ENCODE measurements around the gene METTL15.
"Not testable (repeated sequence)": the region's sequence is repeated elsewhere in the genome, so short reads cannot be mapped to it uniquely, and the experiment has no call there.

Gene METTL15

DNA sequence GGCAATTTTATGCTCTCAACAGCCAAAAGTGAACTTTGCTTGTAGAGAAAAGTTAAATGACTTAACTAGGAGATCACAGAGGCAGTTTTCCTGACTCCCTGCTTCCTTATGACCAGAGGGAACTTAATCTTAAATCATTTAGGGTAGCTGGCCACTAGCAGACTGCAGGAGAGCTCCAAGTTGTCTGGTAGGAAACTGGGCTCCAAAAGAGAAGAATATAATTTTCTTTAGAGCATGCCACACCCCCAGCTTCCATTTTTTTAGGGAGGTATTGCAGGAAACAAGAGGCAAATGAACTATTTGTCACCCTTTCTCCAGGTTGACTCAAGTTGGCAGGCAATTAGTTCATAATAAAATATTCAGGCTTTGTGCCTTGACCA lies 2.6 kb downstream of the METTL15 start:
- no peak for DNase-seq

DNA sequence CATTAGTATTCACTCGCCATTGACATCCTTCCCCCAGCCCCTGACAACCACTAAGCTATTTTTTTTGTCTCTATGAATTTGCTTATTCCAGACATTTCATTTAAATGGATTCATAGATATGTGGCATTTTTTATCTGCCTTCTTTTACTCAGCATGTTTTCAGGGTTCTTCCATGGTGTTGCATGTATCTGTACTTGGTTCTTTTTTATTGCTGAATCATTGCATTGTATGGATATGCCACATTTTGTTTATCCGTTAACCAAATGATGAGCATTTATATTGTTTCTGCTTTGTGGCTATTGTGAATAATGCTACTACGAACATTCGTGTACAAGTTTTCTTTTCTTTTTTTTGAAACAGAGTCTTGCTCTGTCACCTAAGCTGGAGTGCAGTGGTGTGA lies 5.9 kb downstream of the METTL15 start:
- no peak for DNase-seq

DNA sequence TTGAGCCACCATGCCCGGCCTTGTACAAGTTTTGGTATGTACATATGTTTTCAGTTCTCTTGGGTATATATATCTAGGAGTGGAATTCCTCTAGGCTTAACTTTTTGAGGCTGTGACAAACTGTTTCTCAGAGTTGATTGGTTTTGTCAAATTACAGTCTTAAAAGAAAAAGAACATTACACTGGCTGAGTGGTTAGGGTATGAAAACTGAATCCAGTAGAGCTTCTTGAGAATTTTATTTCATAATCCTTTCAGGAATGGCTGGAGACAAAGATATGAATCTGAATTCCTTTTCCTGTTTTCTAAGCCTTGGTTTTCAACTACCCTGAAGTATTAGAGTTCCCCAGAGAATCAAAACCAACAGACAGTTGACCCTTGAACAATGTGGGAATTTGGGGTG lies 6.5 kb downstream of the METTL15 start:
- DNase-seq = no peak

DNA sequence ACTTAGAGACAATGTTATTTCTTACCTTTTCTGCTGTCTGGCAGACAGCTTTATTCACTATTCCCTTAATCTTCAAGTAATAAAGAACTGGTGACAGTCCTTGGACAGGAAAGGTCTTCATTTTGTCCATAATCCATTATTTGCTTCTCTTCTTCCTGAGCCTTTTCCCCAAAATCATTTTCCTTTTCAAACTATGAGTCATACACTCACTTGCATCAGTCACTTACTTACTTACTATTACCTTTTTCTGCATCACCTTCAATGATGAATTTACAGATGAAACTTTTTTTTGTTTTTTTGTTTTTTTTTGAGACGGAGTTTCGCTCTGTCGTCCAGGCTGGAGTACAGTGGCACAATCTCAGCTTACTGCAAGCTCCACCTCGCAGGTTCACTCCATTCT lies 9.5 kb downstream of the METTL15 start:
- no peak for DNase-seq

DNA sequence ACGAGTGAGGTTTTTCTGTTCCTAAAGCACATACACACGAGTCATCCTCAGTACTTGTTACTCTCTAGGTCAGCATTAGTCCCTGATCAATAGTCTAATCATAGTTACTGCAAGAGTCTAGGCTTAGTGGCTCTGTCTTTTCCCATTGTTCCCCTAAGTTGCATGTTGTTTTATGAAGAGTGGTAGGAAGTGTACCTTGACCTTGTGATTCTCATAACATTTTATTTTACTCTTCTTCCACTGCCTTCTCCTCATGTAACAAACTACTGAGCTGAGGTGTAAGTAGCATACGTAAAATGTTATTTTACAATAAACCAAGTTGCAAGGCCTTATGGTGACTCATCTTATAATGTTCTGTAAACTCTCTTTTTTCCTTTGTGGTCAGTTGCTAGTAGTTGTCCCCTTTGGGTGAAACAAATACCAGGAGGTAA lies 15.0 kb downstream of the METTL15 start:
- no peak for DNase-seq

DNA sequence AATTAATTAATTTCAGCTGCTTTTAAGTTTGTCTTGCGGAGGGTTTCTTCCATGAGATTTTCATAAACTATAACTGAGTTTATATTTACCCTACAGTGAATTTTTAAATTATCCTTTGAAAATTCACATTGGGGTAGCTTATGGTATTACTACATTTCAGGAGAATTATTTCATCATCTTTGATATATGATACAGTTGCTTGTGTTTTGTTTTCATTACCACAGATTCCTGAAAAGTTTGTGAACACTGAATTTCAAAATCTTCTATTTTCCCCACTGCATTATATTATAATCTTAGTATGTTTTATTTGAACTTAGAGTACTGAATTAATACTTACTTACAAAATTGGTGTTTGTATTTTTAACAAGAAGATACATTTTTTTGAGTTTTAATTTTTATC lies 24.4 kb downstream of the METTL15 start:
- no peak for DNase-seq

DNA sequence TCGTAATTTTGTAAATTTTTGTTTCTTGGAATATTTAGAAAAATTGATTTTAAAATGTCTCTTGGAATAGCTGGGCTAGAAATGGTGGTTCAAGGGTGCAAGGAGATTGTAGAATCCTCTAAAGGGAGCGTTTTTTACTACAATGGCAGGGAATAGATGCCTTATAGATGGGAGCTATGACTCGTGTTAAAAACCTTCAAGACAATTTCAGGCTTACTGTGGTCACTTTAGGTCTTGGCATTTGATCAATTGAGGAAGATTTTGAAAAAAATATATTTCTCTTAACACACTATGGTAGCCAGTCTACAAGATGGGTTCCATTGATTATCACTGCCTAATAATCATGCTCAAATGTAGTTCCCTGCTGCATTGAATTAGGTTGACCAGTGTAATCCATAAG lies 25.0 kb downstream of the METTL15 start:
- DNase-seq = no peak

DNA sequence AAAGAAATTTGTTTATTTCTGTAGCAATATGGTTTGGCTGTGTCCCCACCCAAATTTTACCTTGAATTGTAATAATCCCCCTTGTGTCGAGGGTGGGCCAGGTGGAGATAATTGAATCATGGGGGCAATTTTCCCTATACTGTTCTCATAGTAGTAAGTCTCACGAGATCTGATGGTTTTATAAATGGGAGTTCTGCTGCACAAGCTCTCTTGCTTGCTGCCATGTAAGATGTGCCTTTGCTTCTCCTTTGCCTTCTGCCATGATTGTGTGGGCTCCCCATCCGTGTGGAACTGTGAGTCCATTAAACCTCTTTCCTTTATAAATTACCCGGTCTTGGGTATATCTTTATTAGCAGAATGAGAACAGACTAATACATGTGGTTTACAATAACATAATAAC lies 28.0 kb downstream of the METTL15 start:
- not testable (repeated sequence) for DNase-seq

DNA sequence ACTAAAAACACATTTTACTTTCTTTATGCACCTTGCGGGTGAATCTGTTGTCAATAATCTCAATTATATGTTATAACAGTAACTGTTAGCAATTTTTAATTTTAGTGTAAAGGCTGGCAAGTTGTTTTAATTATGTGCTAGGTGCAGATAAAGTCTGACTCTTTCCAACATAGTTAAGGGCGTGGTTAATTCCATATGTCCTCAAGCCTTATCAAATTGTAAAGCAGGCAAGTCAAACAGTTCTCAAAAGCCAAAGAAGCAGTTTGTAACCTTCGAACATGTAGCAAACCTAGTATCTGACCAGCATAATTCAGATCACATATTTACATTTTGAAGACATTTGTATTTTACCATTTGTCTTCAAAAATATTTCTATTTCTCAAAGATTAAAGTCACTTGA lies 29.2 kb downstream of the METTL15 start:
- DNase-seq = no peak

DNA sequence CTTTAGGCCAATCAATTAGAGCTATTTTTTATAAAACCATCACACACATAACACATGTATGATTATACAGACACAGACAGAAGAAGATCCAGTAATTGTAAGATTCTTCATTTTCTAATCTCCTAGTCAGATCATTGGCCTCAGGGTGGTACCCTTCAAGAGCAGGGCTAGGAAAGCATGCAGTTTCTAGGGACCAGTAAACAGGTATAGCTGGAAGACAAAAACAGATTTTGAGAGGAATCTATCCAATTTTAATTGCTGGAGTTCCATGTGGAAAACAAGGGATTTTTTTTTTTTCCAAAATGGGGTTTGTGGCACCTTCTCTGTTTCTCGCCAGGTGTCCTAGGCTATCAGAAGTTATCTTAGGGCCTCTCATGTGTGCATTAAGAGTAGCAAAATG lies 29.6 kb downstream of the METTL15 start:
- DNase-seq = no peak

DNA sequence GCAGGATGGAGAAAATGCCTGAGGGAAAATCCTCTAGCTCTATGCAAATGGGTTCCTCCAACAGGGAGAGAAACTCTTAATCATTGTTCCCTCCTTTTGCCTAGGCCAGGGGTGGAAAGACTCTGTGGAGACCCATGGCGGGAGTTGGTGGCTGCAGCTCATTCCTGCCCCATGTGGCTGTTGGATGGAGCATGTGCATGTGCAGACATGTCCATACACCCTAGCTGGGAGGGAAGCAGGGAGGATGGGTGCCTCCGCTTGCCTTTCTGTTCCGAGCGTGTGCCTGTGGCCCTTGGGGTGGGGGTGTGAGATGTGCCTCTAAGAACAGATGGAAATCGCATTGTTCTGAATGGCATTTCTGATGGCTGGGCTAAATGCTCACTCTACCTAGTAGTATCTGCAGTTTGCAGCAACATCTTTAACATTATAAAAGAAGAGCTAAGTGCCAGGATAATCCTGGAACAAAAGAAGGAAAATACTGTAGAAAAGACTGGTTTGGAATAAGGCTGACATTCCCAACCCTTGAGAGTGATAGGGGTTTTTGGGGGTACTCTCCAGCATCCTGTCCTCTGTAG lies 31.7 kb downstream of the METTL15 start:
- no peak for DNase-seq

DNA sequence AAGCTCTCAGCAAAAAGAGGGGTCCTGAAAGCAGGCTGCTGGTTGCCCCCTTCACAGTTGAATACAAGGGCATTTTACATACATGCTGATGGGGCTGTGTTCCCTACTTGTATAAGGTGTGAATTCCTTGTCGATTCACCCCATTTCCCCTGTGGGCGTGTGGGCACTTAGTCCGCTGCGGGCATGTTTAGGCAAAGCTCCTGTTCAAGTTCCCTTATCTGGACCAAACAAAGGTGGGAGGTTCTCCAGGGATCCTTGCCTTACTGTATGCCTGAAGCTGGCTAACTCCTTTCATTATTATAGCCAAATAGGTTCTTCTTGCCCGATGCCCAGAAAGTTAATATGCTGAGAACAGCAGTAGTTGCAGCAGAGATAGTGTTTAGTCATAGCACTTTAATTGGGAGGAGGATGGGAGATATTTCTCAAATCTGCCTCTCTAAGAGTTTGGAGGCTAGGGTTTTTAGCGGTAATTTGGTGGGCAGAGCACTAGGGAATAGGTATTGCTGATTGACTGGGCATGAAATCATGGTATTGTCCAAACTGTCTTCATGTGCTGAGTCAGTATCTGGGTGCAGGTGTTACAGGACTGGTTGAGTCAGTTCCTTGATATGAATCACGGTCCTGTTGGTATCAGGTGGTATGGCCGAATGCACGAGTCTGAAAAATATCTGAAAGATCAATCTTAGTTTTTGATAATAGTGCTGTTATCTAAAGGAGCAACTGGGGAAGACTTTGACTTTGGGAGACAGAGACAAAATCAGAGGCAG lies 32.7 kb downstream of the METTL15 start:
- no peak for DNase-seq

DNA sequence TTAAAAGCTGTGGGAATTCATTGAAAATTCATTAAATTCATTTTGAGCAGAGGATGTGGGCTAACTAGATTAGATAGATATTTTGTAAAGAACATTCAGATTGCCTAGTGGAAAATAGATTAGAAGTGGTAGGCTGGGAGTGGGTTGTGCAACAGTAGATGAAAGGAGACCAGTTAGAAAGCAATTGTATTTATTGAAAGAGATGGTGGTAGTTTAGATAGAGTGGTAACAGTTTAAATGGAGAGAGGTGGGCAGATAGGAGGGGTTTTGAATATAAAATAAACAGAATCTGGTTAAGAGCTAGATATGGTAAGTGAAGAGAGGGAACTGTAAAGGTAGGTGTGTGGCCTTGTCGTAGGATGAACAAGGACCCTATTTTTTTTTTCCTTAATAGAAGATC lies 34.5 kb downstream of the METTL15 start:
- DNase-seq = no peak

DNA sequence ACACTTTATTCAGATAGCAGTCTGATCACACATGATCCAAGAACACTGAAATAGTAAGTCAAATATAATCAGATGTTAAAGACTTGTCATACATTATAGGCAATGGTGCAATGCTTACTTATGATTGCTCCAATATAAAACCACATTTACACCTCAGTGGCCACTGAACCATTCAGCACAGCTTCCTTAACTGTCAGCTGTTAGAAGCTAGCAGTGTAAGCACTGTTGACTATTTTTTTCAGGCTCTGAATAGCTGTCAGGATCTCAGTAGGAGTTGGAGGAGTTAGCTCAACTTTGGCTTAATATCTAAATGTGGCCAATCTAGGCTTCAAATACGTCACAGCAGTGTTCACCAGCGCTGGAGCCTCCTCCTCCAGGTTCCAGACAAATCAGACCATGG lies 36.6 kb downstream of the METTL15 start:
- no peak for DNase-seq

DNA sequence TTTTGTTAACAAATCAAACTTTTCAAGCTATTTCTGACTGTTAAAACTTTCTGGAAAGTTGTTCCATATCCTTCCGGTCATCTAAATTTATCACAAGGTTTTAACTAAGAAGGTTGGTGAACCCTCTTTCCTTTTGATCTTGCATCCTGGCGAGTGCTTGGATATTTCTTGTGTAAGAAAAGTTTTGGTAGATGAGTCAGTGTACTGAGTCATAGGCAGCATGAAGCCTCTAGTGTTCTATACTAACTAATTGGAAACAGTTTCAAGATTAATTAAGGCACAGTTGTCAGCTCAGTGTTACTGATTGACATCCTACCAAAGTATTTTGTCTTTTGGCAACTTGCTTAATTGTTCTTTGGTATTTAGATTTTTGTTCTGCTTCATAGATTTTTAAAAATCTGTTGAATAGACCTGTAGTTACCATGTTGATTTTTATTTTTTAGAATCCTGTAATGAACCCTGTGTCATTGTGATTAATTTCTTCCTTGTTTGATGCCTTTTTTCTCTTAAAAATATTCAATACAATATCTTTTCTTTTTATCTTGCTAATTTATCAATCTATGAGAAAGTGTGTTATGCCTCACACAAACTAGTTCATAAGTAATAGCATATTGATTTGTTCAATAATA lies 38.0 kb downstream of the METTL15 start:
- no peak for DNase-seq

DNA sequence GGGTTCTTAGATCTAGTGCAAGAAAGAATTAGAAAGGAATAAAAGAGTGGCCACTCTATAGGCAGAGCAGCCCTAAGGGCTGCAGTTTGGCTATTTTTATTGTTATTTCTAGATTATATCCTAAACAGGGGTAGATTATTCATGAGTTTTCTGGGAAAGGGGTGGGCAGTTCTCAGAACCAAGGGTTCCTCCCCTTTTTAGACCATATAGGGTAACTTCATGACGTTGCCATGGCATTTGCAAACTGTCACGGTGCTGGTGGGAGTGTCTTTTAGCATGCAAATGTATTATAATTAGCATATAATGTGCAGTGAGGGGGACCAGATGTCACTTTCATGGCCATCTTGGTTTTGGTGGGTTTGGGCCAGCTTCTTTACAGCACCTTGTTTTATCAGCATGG lies 44.6 kb downstream of the METTL15 start:
- DNase-seq = no peak

DNA sequence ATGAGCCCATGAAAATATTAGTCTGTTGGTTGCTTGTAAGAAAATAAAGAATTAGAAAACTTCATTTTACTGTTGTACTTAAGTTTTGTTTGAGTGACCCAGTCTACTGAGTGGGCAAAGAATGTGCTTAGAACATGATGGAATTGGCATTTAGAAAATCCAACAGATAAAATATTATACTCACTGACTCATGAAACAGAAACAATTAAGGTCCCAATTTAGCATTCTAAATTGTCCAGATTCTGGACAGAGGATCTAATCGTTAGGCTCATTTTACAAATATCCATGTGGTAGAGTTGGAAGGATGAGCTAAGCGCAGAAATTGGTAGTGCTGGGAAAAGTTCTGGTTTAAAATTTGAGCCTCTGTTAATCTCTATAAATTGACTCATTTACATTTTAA lies 45.4 kb downstream of the METTL15 start:
- no peak for DNase-seq

DNA sequence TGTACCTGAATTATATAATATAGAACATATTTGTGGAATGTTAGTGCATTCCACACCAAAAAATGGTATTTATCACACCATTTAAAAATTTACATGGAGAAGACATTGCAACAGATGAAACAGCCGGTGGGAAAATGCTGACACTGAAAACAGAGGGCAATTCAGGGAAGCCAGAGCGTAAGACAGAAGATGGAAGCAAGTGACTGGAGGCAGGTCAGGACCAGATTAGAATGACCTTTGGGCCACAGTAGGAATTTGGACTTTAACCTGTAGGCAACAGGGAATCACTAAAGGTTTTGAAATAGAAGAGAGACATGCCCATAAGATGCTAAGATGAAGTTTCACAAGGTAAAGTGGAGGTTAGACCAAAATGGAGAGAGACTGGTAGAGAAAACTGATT lies 60.5 kb downstream of the METTL15 start:
- no peak for DNase-seq

DNA sequence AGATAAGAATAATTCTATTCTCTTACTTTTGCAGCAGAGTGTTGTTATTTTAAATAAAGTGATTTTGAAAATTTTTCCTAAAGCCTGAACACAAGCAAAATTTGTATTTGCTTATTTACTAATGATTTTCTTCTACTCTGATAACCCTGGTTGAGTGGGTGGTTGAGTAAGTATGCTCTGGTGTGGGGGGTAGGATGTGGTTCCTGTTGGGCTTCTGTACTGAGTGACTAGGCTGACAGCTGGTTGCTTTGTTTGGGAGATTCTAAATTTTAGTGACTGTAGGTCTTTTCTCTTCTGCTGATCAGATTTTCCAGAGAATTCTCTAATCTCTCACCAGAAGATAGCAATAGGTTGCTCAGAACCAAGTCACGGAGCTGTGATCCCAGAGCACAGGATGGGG lies 61.6 kb downstream of the METTL15 start:
- no peak for DNase-seq

DNA sequence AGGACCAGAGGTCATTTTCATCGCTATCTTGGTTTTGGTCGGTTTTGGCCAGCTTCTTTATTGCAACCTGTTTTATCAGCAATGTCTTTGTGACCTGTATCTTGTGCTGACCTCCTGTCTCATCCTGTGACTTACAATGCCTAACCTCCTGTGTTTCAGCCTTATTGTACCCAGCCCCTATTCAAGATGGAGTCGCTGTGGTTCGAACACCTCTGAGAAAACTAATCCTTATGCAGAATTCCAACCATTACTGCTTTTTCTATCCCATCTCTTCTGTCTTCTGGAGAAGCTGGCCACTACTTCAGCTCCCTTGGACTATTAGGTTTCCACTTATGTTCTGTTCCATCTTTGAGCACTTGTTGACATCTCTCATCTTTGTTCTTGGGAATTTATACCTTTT lies 62.6 kb downstream of the METTL15 start:
- no peak for DNase-seq

DNA sequence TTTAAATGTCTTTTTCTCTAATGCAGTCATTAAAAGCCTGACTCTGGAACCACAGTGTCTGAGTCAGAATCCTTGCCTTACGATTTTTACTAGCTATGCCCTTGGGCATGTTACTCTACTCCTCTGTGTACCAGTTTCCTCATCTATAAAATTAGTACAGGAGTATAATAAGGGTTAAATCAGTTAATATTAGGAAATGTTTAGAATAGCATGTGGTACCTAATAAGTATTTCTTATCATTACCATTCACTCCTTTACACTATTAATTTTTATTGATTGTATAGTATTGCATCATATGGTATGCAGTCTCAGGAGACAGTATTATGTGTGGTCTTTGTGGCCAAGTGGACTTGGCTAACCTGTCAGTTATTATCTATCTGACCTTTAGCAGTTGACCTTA lies 68.2 kb downstream of the METTL15 start:
- no peak for DNase-seq

DNA sequence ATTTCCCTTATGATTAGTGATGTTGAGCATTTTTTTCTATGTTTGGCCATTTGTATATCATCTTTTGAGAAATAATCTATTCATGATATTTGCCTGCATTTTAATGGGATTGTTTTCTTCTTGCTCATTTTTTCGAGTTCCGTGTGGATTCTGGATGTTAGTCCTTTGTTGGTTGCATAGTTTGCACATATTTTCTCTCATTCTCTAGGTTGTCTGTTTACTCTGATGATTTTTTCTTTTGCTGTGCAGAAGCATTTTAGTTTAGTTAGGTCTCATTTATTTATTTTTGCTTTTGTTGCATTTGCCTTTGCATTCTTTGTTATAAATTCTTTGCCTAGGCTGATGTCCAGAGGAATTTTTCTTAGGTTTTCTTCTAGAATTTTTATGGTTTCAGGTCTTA lies 87.3 kb downstream of the METTL15 start:
- DNase-seq = no peak

DNA sequence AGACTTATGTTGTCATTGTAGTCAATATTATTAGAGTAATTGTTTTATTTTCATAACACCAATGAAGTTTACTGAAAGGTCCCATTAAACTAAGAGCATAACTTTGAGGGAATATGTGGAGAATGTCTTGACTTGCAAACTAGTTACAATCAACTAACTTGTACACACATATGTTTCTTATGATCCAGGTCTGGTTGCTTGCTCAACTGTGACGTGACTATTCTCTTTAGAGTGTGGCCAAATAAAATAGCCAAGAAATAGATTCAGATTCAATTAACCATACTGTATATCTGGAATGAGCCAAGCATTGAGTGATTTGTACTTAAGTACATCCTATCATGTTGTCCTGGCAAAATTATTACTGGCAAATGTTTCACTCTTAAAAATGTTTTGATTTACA lies 101.7 kb downstream of the METTL15 start:
- DNase-seq = no peak

DNA sequence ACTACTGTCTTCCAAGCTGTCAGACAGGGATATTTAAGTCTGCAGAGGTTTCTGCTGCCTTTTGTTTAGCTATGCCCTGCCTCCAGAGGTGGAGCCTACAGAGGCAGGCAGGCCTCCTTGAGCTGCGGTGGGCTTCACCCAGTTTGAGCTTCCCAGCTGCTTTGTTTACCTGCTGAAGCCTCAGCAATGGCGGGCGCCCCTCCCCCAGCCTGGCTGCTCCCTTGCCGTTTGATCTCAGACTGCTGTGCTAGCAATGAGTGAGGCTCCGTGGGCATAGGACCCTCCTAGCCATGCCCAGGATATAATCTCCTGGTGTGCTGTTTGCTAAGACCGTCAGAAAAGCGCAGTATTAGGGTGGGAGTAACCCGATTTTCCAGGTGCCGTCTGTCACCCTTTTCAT lies 113.9 kb downstream of the METTL15 start:
- DNase-seq = not testable (repeated sequence)

DNA sequence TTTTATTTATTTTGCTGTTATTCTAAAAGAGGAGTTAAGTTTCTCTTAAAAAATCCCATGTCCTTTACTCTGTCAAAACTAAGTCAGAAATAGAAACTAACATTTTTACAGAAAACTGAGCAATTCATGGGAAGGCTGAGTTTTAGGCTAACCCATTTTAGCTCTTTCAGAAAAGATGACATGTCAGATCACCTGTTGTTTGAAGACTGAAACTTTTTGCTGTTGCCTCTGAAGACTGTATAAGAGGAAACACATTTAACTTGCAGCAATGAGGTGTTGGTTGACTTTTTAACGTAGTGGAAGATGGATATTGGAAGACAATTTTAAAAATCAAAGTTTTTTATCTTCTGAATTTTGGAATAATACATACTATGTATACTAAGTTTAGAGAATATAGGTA lies 115.4 kb downstream of the METTL15 start:
- no peak for DNase-seq

All from bone marrow (tissue), 2 donors.